NOMO-1 treated with DMSO at 0.1 percent for 48 hours (cell line): Measurements from ENCODE around the gene TFAP2E.

Experiments
- DNase-seq: peaks from one replicate; lab custom pipeline; 2025; ENCODE audit not compliant: unreplicated experiment; lab: John Stamatoyannopoulos, UW

Gene TFAP2E

DNA sequence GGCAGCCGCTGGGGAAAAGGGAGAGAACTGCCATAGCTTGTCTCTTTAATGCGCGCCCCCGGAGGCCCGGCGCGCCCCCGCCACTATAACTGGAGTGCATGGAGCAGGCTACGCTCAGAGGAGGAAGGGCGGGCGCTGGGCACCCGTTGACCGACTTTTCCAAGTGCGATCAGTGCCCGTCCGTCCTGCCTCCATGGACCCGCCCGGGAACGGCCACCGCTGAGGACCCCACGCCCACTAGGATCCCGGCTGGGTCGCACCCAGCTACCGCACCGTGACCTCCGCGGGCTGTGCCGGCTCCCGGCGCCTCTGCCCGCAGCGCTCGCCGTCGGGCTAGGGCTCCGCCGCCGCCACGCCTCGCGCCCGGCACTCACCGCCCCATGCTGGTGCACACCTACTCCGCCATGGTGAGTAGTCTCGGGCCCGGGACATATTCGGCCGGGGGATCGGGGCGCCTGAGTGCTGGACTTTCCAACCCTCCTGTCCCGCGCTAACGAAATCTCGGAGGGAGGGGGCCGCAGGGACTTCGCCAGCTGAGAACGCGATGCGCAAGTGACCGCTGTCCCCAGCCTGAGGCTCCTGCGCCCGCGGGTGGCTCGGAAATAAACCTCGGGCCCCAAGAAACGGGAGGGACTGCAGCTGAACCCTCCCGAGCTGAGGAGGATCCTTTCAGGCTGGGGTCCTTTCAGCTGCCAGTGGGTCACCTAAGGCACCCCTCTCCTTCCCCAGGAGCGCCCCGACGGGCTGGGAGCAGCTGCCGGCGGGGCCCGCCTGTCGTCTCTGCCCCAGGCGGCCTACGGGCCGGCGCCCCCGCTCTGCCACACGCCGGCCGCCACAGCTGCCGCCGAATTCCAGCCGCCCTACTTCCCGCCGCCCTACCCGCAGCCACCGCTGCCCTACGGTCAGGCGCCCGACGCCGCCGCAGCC lies at the start of gene TFAP2E:
Gene TFAP2E, plus strand, starts transcription at position 117 of the 927 bp plus-strand sequence. Its CDS starts 264 bp downstream, at position 381.
- no peak for DNase-seq

DNA sequence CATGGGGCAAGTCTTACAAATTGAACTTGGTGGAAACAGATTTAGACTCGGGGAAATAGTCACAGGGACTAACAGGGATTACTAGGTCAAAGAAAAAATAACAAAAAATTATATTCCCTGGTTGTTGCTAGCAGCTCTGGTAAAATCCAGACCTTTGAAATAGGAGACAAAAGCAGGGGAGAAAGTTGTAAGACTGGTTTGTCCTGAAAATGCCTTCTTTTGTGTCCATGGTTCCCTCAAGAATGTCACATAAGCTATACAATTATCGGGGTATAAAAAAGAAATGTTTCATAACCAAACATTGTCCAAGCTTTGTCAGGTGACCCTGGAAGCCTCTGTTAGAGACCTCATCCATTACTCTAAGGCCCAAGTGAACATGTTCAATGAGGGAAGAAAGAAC lies 49.0 kb upstream of the TFAP2E start:
- DNase-seq: no peak

DNA sequence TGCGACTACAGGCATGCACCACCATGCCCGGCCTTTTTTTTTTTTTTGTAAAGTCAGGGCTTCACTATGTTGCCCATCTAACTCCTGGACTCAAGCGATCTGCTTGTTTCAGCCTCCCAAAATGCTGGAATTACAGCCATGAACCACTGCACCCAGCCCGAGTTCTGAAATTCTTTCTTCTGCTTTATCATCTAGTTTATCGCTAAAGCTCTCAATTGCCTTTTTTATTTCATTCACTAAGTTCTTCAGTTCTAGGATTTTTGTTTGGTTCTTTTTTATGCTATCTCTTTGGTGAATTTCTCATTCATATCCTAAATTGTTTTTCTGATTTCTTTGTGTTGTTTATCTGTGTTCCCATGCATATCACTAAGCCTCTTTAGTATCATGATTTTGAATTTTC lies 42.9 kb upstream of the TFAP2E start:
- no peak for DNase-seq

DNA sequence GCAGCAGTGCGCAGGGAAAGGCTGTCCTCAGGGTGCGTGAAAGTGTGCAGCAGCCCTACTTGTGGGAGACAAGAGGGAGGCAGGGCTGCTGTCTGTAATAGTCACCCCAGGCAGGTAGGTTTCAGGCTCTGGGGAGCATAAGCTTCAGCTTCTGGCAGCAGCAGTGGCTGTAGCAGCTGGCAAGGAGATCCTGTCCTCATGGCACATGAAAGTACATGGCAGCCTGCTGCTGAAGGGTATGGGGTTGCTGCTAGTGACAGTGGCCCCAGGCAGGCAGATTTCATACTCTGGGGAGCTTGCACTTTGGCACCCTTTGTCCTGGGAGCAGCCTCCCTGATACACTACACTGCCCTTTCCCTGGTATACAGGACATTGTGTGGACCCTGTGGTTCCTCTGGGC lies 42.2 kb upstream of the TFAP2E start:
- DNase-seq: no peak

DNA sequence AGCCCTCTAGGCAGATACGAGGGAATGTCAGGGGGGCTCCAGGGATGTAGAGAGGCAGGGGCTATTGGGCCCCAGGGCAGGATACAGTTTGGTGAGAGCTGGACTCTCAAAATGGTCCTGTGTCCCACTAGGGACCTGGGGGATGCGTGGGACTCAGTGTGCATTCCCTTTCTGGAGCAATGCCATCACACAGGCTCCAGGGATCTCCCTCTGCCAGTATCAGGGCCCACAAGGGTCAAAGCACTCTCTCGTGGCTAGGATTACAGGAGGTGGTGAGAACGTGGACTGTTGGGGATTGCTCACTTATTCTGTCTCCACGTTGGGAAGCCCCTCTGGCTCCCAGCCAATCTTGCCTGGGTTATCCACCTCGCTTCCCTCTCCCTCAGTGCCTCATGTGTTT lies 41.7 kb upstream of the TFAP2E start:
- DNase-seq: no peak

DNA sequence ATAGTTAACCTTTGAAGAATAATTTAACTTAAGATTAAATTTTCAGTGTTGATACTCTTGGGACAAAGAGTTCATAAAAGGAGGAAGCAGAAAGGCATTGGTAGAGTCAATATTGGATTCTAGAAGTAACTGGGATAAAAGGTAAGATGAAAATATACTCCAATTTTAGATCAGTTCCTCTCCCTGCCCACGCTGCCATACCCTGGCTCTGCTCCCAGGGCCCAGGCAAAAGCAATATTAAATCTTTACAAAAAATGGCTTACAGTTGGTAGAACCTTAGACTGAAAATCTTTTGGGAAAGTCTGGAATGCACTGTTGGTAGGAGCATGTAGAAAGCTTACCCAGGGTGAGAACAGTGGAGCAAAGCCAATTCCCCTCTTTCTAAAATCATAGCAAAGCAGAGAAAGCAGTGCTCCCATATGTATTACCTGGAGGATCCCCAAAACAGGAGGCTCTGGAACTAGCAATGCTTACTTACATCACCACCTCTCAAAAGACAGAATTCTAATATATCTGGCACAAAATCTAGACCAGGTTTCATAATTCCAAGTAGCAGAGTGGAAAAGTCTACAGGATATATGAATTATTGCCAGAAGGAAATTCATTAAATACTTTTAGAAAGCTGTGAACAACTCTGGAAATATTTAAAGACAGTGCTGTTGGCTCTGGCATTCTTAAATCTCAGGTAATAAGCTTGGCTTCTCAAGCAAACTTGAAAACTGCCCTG lies 40.5 kb upstream of the TFAP2E start:
- DNase-seq: no peak

DNA sequence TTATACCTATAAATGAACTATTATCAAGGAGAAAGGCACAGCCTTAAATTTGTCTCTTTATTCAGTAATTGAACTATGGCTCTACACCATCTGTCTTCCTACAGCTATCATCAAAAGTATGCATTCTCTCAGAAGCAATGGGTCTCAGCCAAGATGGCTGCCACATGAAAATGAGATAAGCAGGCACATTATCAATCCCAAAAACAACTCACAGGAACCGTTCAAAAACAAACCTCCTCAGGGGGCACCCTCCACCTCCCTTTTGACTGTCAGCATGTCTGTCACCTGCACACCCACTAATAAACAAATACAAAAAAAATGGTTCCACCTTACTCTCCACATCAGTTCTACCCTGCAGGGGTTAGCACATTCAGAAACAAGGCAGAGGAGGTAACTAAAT lies 39.5 kb upstream of the TFAP2E start:
- DNase-seq: no peak

DNA sequence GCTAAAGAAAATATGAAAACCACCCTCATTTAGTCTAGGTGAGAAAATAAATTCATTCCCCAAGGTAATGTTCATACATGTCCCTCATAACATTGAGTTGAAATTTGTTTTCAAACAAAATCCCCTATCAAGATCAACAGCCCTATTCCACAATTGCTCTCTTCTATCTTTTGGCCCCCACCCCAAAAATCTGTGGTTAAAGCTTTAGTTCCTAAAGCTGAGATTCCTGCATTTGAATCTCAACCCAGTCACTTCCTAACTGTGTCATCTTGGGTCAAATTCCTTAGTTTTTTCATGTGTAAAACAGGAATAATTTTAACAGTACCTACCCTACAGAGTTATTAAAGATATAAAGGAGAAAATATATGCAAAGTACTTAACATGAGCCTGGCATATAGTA lies 37.9 kb upstream of the TFAP2E start:
- DNase-seq: no peak

DNA sequence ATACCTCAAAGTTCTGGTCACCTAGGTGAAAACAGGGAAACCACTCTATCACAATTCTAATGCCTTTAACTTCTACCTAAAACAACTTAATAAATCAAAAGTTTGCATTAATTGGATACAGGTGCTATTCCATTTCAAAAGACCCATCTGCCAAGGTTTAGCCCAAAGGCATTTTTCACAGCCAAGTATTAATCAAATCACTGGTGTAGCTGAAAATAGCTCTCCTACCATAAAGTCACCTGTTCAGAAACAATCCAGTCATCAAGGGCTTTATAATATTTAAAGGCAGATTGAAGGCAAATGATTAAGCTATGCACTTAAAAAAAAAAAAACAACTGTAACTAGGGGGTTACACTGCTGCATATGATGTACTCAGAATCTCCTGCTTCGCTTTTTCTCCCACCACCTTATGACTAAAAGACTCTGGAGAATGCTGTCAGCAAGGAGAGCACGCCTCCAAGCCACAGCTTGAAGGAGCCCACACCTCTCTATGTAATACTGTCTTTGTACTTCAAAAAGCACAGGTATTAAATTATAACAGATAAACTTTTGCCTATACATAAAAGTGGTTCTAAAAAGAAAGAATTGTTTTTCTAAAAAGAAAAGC lies 36.5 kb upstream of the TFAP2E start:
- DNase-seq: no peak

DNA sequence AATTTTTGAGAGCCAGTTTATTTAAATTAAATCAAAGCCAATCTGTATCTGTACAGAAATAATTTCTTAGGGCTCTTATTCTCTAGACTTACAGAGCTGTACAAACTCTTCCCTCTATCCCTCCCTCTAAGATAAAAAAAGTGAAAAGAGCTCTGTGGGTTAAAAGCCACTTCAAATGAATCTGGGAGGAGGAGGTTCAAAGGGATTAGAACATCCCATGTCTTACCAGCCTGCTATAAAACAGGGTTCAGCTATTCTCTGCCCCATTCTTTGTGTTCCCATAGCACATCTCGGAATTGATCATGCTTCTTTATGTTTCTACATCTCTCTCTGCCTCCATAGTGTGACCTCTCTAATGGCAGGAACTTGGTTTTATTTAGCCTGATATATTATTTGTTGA lies 35.3 kb upstream of the TFAP2E start:
- DNase-seq: no peak

DNA sequence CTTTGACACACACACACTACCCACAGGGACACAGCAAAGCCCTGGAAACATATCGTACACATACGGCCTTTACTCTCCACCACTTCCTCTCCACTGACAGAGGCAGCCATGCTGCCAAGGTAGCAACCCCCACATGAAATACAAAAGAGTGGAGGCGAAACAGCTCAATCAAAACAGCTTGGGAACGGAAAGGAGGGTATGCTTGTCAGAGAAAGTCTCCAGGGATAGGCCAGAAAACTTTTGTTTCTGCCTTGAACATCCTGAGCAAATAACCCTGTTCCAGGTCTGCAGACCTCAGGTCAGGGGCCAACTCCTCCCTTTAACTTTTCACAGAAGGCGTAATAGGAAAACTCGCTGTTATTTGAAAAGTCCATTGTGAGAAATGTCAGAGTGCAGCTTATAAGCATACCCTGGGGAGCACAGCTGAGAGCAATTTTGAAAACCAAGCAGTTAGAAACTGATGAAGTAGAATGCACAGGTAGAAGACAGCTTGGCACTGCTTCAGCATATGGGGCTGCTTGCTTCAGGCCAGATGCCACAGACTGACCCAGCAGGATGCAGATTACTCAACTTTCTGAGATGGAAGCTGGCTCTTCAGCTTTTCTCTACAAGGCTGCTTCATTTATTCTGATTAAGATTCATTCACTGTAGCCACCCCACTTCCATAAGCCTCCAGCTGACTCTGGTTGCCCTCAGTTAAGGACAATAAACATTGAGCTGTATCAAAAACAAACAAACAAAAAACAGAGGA lies 33.9 kb upstream of the TFAP2E start:
- DNase-seq: peak; percentile 33

DNA sequence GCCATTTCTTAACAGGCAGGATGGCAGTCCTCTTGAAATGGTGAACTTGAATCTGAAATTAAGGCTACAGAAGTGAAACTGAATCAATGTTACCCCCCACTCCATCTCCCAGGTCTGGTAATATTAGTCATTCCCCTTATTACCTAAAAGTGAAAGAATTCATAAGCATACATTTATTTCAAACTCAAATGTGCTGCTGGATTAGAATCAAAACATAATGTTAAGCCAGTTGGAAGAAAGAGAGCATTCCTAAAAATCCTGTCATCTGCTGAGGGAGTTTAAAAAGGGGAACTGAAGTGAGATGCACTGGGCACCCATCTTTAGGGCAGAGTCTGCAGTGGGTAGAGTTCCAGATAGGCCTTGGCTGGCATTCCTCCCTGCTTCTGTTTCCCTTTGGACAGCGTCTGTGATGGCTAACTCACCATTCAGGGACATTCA lies 33.3 kb upstream of the TFAP2E start:
- peak; percentile 33 for DNase-seq

DNA sequence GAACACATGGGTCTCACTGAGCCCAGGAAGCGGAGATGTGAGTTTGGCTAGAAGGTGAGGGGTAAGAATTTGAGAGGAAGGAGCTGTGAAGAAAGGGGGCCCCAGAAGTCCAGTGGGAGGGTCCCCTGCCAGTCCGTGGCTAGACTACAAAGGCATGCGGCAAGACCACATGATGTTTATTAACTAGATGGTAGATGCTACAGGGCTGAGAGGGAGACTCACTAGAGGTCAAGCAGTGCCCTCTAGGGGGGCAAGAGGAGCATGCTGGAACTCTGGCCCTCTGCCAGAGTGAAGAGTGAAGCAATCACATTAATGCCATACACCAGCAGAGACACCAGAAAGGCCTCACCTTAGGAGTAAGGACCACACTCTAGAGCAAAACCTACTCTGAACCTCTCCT lies 28.1 kb upstream of the TFAP2E start:
- peak; percentile 79 for DNase-seq

DNA sequence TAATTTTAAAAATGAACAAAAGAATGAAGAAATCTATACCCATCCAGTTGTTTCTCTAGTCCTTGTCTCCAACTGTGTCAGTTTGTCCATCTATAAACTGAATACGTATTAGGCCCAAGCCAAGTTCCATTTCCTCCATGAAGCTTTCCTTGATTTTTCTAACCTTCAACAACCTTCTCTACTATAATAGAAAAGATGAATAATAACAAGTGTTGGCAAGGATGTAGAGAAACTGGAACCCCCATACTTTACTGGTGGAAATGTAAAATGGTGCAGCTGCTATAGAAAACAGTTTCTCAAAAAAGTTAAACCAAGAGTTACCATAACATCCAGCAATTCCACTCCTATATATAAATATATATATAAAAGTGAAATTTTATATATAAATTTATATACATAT lies 26.5 kb upstream of the TFAP2E start:
- no peak for DNase-seq

DNA sequence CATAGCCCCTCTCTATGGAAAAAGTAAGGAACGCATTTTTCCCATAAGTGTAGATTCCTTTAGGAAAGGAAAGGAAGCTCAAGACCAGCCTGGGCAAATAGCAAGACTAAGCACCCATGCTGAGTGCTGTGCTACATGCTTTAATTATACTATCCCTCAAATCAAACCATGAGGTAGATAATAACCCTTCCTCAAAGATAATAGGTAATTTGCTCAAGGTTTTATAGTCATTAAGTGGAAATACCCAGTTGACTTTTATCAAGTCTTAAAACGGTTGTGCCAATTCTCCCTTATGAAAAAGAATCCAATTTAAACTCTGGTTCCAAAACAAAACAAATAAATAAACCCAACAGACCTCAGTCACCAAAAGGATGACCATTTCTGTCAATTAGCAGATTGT lies 19.3 kb upstream of the TFAP2E start:
- no peak for DNase-seq

DNA sequence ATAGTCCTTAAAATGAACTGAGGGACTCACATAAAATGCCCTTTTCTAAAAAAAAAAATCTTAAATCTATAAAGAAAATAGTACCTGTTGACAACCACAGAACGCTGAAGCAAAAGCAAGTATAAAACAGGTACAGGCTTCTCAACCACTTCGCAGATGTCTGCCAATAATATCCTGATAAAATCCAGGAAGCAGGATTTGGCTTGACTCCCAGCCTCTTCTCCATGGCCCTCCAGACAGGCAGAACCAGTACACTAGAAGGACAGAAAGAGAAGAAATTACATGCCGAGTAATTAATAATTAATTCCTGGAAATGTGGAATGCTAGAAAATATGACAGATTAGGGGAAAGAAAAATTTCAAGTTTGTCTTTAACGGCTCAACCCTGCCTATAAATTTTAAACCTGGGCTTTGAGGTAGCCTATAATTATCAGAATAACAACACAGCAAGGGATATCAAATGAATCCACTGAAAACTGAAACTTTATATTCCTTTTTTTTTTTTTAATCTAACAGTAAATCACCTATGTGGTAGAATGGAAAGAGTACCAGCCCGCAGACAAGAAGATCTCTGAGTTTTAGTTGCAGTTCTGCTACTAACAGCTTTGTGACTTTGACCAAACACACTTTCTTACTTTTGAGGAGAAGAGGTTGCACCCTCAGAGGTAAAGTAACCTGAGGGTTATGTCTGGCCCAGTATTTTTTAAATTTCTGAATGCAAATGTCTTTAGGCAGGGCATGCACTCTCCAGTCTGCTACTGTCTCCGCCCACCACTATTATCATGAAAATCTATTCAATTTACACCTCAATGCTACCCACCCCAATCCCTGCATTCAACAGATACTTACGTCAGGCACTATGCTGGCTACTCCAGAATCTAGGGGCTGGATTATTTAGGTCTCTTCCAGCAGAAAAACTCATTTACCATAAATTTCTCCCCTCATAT lies 18.6 kb upstream of the TFAP2E start:
- no peak for DNase-seq

DNA sequence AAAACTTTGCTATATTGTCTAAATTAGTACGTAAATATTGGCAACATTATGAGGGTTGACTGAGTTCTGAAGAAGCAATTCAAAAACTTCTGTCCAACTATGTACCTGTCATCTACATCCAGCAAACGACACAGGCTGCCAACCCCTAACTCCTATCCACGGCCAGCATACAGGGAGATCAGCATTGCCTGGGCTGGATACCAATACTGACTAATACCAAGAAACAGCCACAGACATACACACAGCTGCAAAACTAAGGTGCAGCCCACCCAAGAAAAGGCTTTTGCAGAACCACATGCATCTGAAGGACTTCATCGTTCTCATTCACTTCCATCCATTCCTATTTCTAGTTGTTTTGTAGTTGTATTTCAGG lies 17.9 kb upstream of the TFAP2E start:
- DNase-seq: no peak

DNA sequence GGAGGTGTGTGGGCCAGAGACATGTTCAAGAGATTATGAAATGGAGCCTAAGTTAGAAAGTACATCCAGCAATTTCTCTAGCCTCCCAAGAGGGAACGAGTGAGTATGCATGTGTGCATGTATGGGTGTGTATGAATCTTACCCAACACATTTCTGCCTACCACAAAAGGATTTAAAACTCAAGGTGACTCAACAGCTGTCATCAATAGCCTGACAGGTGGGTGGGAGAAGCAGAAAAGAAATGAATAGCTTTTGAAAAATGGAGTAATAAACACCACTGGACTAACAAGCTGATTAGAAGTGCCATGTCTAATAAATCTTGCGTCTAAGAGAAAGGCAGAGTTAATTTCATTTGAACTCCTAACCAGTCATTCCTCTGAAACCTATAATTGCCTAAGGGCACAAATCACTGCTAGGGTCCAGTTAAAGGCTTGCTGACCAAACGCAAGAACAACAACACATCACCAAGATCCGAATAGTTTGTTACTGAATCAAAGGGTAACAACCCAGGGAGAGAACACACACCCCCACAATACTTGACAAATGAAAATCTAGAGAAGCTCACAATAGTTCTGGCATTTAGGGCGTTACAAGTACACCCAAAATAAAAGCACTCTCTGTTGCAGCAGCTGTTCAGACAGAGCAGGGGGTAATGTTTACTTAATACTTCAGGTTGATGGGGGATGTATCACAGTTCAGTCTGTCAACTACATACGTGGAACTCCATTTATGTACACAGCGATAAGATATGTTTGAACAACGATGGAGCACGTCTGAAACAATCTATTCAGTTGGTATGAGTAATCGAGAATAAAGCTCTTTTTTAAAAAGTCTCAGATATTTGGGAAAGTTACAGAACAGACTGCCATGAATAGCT lies 17.3 kb upstream of the TFAP2E start:
- no peak for DNase-seq

DNA sequence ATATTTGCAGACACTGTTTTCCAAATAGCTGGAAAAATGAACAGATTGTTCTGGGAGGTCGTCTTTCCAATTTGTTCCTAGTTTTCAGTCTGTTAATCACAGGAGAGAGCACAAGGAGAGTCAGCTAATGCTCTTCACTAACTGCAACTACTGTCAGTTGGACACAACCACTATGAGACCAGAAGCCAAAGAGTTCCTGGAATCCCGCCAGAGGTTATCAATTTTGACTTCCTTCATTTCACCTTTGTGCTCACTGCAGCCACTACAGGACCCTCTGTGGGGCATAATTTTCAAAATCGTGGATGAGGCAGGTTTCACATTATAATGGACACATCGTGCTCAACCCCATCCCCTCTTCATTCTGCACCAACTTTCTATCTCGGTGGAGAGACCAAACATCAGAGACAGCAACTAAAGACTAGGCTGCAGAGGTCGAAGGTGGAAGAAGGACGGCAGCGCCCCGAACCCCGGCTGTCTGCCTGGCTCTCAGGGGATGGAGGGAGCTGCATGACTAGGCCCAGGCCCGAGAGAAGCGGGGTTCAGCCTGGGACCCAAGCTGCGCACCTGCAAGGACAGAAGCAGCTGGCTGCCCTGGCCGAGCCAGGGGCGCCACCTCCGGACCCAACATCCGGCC lies 16.5 kb upstream of the TFAP2E start:
- no peak for DNase-seq
